Astrocyte (in vitro differentiated cells and primary cell): ENCODE results near the gene PIAS2. TPM values are rescaled to one million over a fixed set of nuclear protein-coding genes. Genes with fewer than 3 reads are reported as not detected.

ENCODE experiments used
- DNase-seq: peaks from one replicate; pipeline ENCODE4 v3.0.0-alpha.2; 2010; ENCODE audit warnings: low read depth
- FAIRE-seq: peaks from 2 replicates; lab custom pipeline; 2011; peaks lifted over from hg19 to GRCh38; lab: Jason Lieb, UNC
- H2AFZ ChIP-seq: 2 replicates; pipeline ENCODE4 v1.6.0; 2012; ENCODE audit warnings: low read depth, low read length, inconsistent platforms
- H3K27ac ChIP-seq: 2 replicates; pipeline ENCODE4 v1.5.1; 2011; ENCODE audit warnings: low read depth, low read length, inconsistent platforms
- H3K27me3 ChIP-seq: 2 replicates; pipeline ENCODE4 v1.6.0; 2011; ENCODE audit warnings: low read length, inconsistent platforms; ENCODE audit not compliant: insufficient read depth
- H3K36me3 ChIP-seq: 2 replicates; pipeline ENCODE4 v1.5.1; 2011; ENCODE audit warnings: low read length, inconsistent platforms; ENCODE audit not compliant: insufficient read depth
- H3K4me1 ChIP-seq: 2 replicates; pipeline ENCODE4 v1.5.1; 2011; ENCODE audit warnings: low read length, inconsistent platforms; ENCODE audit not compliant: insufficient read depth
- H3K4me2 ChIP-seq: 2 replicates; pipeline ENCODE4 v1.6.0; 2012; ENCODE audit warnings: low read length, inconsistent platforms
- H3K4me3 ChIP-seq: 2 replicates; pipeline ENCODE4 v1.5.1; 2011; ENCODE audit warnings: low read depth, mild to moderate bottlenecking, low read length, inconsistent platforms; ENCODE audit not compliant: insufficient read depth
- H3K79me2 ChIP-seq: 2 replicates; pipeline ENCODE4 v1.6.0; 2012; ENCODE audit warnings: mild to moderate bottlenecking, low read length, inconsistent platforms; ENCODE audit not compliant: insufficient read depth
- H3K9ac ChIP-seq: 2 replicates; pipeline ENCODE4 v1.6.0; 2012; ENCODE audit warnings: mild to moderate bottlenecking, low read length, inconsistent platforms
- H3K9me3 ChIP-seq: 2 replicates; pipeline ENCODE4 v1.5.1; 2012; ENCODE audit warnings: low read depth, mild to moderate bottlenecking, low read length, inconsistent platforms; ENCODE audit not compliant: insufficient read depth
- H4K20me1 ChIP-seq: 2 replicates; pipeline ENCODE4 v1.6.0; 2012; ENCODE audit warnings: low read length, inconsistent platforms; ENCODE audit not compliant: insufficient read depth
- H3K27ac Mint-ChIP-seq: one replicate; pipeline ENCODE4 v1.8.0; 2021; ENCODE audit warnings: mild to moderate bottlenecking, mixed read lengths; ENCODE audit not compliant: unreplicated experiment
- H3K27me3 Mint-ChIP-seq: one replicate; pipeline ENCODE4 v1.8.0; 2021; ENCODE audit warnings: low read depth, mixed read lengths; ENCODE audit not compliant: unreplicated experiment
- H3K36me3 Mint-ChIP-seq: one replicate; pipeline ENCODE4 v1.8.0; 2021; ENCODE audit warnings: low read depth, mixed read lengths; ENCODE audit not compliant: unreplicated experiment
- H3K4me1 Mint-ChIP-seq: one replicate; pipeline ENCODE4 v1.8.0; 2021; ENCODE audit warnings: low read depth, mixed read lengths; ENCODE audit not compliant: unreplicated experiment
- H3K4me3 Mint-ChIP-seq: one replicate; pipeline ENCODE4 v1.8.0; 2021; ENCODE audit warnings: mild to moderate bottlenecking, moderate library complexity, mixed read lengths; ENCODE audit not compliant: unreplicated experiment
- H3K9me3 Mint-ChIP-seq: one replicate; pipeline ENCODE4 v1.8.0; 2021; ENCODE audit warnings: mild to moderate bottlenecking, mixed read lengths; ENCODE audit not compliant: unreplicated experiment
- EZH2 ChIP-seq: IDR thresholded peaks from 2 replicates; pipeline ENCODE4 v1.6.1; 2012; ENCODE audit warnings: mild to moderate bottlenecking, low read length, inconsistent platforms; ENCODE audit not compliant: insufficient read depth
- total RNA-seq: library from RNA; stranded (reverse); gene quantifications from 2 replicates; pipeline ENCODE4 v1.2.1, GENCODE V29; 2021
- TF ChIP-seq, protein P1 (sequence below): IDR thresholded peaks from 2 replicates; pipeline ENCODE4 v1.5.1; 2011; ENCODE audit warnings: low read depth, mild to moderate bottlenecking, inconsistent platforms, low read length, moderate library complexity; ENCODE audit not compliant: insufficient read depth

PIAS2 gene
- total RNA-seq, 1 donor from 2014 or later, result 29.3 TPM

DNA sequence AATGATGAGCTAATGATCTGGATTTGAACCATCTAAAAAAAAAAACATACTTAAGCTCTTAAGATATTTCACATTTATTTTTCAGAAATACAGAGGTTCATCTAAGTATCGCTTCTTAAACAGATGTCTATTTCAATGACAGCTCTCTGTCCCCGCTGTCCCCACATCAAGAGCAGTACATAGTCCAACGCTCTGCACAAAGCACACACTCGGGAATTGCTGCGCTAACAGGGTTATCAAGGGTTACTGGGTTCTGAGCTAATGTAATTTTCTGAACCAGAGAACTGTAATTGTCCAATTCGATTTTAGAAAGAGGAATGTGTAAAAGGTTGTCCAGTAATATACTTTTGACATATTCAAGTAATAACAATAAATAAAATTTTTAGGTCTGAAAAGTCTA is 101.6 kb downstream of the PIAS2 start:
- H3K4me3 Mint-ChIP-seq, result no peak overlapping the region

DNA sequence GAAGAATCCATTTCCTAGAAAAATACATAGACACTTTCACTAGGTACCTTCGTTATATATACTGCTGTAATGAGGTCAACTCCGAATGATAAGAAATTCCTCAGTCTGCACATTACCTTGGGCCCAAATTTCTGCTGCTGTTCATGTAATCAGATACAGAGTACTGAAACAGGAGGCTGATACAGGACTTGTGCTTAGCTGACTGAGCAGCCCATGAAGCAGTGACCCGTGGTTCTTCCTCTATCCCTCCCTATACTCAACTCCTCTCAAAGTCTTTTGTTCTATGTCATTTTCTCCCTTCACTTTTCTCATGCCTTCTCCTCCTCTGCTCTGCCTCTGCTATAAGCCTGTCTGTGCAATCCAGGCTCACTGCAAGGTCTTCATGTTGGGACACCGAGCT is 102.9 kb downstream of the PIAS2 start:
- no peak for TF ChIP-seq EZH2
- TF ChIP-seq, protein P1, sequence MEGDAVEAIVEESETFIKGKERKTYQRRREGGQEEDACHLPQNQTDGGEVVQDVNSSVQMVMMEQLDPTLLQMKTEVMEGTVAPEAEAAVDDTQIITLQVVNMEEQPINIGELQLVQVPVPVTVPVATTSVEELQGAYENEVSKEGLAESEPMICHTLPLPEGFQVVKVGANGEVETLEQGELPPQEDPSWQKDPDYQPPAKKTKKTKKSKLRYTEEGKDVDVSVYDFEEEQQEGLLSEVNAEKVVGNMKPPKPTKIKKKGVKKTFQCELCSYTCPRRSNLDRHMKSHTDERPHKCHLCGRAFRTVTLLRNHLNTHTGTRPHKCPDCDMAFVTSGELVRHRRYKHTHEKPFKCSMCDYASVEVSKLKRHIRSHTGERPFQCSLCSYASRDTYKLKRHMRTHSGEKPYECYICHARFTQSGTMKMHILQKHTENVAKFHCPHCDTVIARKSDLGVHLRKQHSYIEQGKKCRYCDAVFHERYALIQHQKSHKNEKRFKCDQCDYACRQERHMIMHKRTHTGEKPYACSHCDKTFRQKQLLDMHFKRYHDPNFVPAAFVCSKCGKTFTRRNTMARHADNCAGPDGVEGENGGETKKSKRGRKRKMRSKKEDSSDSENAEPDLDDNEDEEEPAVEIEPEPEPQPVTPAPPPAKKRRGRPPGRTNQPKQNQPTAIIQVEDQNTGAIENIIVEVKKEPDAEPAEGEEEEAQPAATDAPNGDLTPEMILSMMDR, result no peak
- no peaks in the 10 kb centered on the region for H3K4me1 ChIP-seq
- no peak overlapping the region for H3K27ac ChIP-seq
- no peaks in the 10 kb centered on the region for H4K20me1 ChIP-seq
- no peaks in the 10 kb centered on the region for H3K27me3 ChIP-seq
- no peak overlapping the region for H3K4me3 ChIP-seq
- no peak overlapping the region for H2AFZ ChIP-seq
- H3K9me3 ChIP-seq, result no peaks in the 10 kb centered on the region
- no peaks in the 10 kb centered on the region for H3K36me3 ChIP-seq
- Mint-ChIP-seq H3K9me3 (no peaks in the 10 kb centered on the region), H3K36me3 (no peaks in the 10 kb centered on the region), H3K27ac (no peak overlapping the region), H3K4me3 (no peak overlapping the region), H3K27me3 (no peaks in the 10 kb centered on the region), H3K4me1 (no peaks in the 10 kb centered on the region)
- DNase-seq (no peak), FAIRE-seq (no peak)
- H3K79me2 ChIP-seq, result no peaks in the 10 kb centered on the region
- no peak overlapping the region for H3K4me2 ChIP-seq
- H3K9ac ChIP-seq, result no peak overlapping the region

More for the DNA sequence above, 101.6 kb downstream of the PIAS2 start:
- no peaks in the 10 kb centered on the region for H3K27me3 ChIP-seq
- no peak overlapping the region for H3K9ac ChIP-seq
- H3K4me3 ChIP-seq, result no peak overlapping the region
- Mint-ChIP-seq H3K9me3 (no peaks in the 10 kb centered on the region), H3K36me3 (no peaks in the 10 kb centered on the region), H3K27ac (no peak overlapping the region), H3K4me1 (no peaks in the 10 kb centered on the region), H3K27me3 (no peaks in the 10 kb centered on the region)
- DNase-seq, result no peak
- H3K4me1 ChIP-seq, result no peaks in the 10 kb centered on the region
- no peak overlapping the region for H2AFZ ChIP-seq
- no peak for FAIRE-seq
- no peak for TF ChIP-seq EZH2
- TF ChIP-seq, protein P1, result no peak
- no peaks in the 10 kb centered on the region for H3K9me3 ChIP-seq
- no peak overlapping the region for H3K27ac ChIP-seq
- H3K4me2 ChIP-seq, result no peak overlapping the region
- no peaks in the 10 kb centered on the region for H3K36me3 ChIP-seq
- no peaks in the 10 kb centered on the region for H3K79me2 ChIP-seq
- H4K20me1 ChIP-seq, result no peaks in the 10 kb centered on the region

DNA sequence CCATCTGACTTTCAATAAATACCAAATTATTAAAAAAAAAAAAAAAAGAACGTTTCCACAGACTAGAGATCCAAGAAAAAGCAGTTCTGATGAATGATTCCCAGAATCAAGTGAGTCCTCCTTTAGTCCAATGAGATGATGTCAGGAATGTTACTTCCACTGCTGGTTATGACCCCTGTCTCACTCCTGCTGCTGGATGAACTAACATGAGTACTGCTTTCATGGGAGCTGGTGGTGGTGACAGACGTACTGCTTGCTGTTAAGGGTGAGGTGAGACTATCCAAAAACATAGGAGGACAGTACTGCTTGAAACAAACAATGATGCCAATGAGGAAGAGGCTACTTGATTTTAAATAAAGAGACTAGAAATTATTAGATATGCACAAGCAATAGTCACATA is 105.0 kb downstream of the PIAS2 start:
- Histone ChIP-seq H3K9ac (no peak overlapping the region), H3K4me2 (no peak overlapping the region), H2AFZ (no peak overlapping the region), H3K4me1 (no peaks in the 10 kb centered on the region), H3K79me2 (no peaks in the 10 kb centered on the region), H3K36me3 (no peaks in the 10 kb centered on the region), H3K27me3 (no peaks in the 10 kb centered on the region), H3K9me3 (no peaks in the 10 kb centered on the region), H3K27ac (no peak overlapping the region), H3K4me3 (no peak overlapping the region), H4K20me1 (no peaks in the 10 kb centered on the region)
- no peak for FAIRE-seq
- no peak overlapping the region for H3K4me3 Mint-ChIP-seq
- no peaks in the 10 kb centered on the region for H3K9me3 Mint-ChIP-seq
- no peaks in the 10 kb centered on the region for H3K36me3 Mint-ChIP-seq
- H3K27me3 Mint-ChIP-seq, result no peaks in the 10 kb centered on the region
- TF ChIP-seq EZH2, result no peak
- TF ChIP-seq, protein P1, result no peak
- H3K4me1 Mint-ChIP-seq, result no peaks in the 10 kb centered on the region
- no peak for DNase-seq
- H3K27ac Mint-ChIP-seq, result no peak overlapping the region
